GM19467 (cell line): ENCODE results near the gene NPC1.
"Not testable (repeated sequence)": the region's sequence is repeated elsewhere in the genome, so short reads cannot be mapped to it uniquely, and the experiment has no call there.

ENCODE experiments used
- ATAC-seq: cut with Tn5 transposase; IDR thresholded peaks from one replicate; pipeline ENCODE4 v1.9.1; 2021; ENCODE audit warnings: mild to moderate bottlenecking, moderate library complexity; ENCODE audit not compliant: unreplicated experiment

The NPC1 gene

GRCh38 chr18:23577521-23577920, 8.8 kb downstream of the NPC1 start:
- ATAC-seq = not testable (repeated sequence)

- ATAC-seq = no peak
These were observed 11.0 kb downstream of the NPC1 start for GRCh38 chr18:23575309-23575651.

GRCh38 chr18:23574611-23575308, 11.5 kb downstream of the NPC1 start:
- ATAC-seq = no peak

- no peak for ATAC-seq
These were observed 12.5 kb downstream of the NPC1 start for GRCh38 chr18:23573626-23574431.

- ATAC-seq = no peak
These were observed 13.3 kb downstream of the NPC1 start for GRCh38 chr18:23573020-23573419.

GRCh38 chr18:23572570-23572969, 13.7 kb downstream of the NPC1 start:
- ATAC-seq = no peak

GRCh38 chr18:23572012-23572411, 14.3 kb downstream of the NPC1 start:
- no peak for ATAC-seq

- ATAC-seq = no peak
These were observed 15.3 kb downstream of the NPC1 start for GRCh38 chr18:23570912-23571504.

GRCh38 chr18:23569299-23570063, 16.8 kb downstream of the NPC1 start:
- ATAC-seq = no peak

GRCh38 chr18:23568281-23569138, 17.8 kb downstream of the NPC1 start:
- ATAC-seq = no peak

GRCh38 chr18:23567671-23568070, 18.6 kb downstream of the NPC1 start:
- no peak for ATAC-seq

GRCh38 chr18:23565916-23566547, 20.3 kb downstream of the NPC1 start:
- ATAC-seq = no peak

GRCh38 chr18:23563377-23564043, 22.8 kb downstream of the NPC1 start:
- no peak for ATAC-seq

GRCh38 chr18:23560186-23560585, 26.1 kb downstream of the NPC1 start:
- no peak for ATAC-seq

GRCh38 chr18:23557511-23557910, 28.8 kb downstream of the NPC1 start:
- not testable (repeated sequence) for ATAC-seq

- ATAC-seq = no peak
These were observed 30.0 kb downstream of the NPC1 start for GRCh38 chr18:23556145-23556780.

GRCh38 chr18:23553887-23554286, 32.4 kb downstream of the NPC1 start:
- no peak for ATAC-seq

- ATAC-seq = no peak
These were observed 33.8 kb downstream of the NPC1 start for GRCh38 chr18:23552505-23552904.

GRCh38 chr18:23551978-23552377, 34.3 kb downstream of the NPC1 start:
- ATAC-seq = no peak
